Uterus (tissue), 4 donors: Measurements from ENCODE around the gene CCHCR1. TPM values are rescaled to one million over a fixed set of nuclear protein-coding genes. Genes with fewer than 3 reads are reported as not detected.
"Not testable (repeated sequence)": the region's sequence is repeated elsewhere in the genome, so short reads cannot be mapped to it uniquely, and the experiment has no call there.

Source experiments
- DNase-seq, 2 donors: peaks; one replicate each; pipeline ENCODE4 v3.0.0-alpha.2; 2019 to 2020
- H3K27ac ChIP-seq, 2 donors: fragments of 200-600 bp; sonication (generic); 1 replicate in 1 of 2; 2 replicates in 1 of 2; pipeline ENCODE4 v1.5.1; 2016 to 2018
- H3K27me3 ChIP-seq, 2 donors: fragments of 200-600 bp; sonication (generic); one replicate each; pipeline ENCODE4 v1.5.1; 2018 to 2019; ENCODE audit warnings: control low read depth in 1 of 2
- H3K36me3 ChIP-seq, 2 donors: fragments of 200-600 bp; sonication (generic); one replicate each; pipeline ENCODE4 v1.5.1; 2019; ENCODE audit warnings: control low read depth in 1 of 2
- H3K4me1 ChIP-seq, 2 donors: fragments of 200-600 bp; sonication (generic); one replicate each; pipeline ENCODE4 v1.5.1; 2018 to 2019; ENCODE audit warnings: control low read depth in 1 of 2
- H3K4me3 ChIP-seq, 2 donors: fragments of 200-600 bp; sonication (generic); 1 replicate in 1 of 2; 2 replicates in 1 of 2; pipeline ENCODE4 v1.5.1; 2018 to 2019; ENCODE audit warnings: mild to moderate bottlenecking in 1 of 2
- H3K9me3 ChIP-seq, 2 donors: fragments of 200-600 bp; sonication (generic); one replicate each; pipeline ENCODE4 v1.5.1; 2019; ENCODE audit warnings: control low read depth in 1 of 2
- POLR2A ChIP-seq, 2 donors: fragments of 450-650 bp; IDR thresholded peaks; one replicate each; pipeline ENCODE4 v1.6.1; 2016; ENCODE audit warnings: antibody characterized with exemption in 2 of 2, mild to moderate bottlenecking in 1 of 2, moderate library complexity in 1 of 2
- intact Hi-C: fragments of 100-400 bp; cut with DNase I; formaldehyde crosslinking; loops from one replicate; pipeline ENCODE4 v1.15.1; 2023; ENCODE audit warnings: low total_unique reads
- total RNA-seq, 4 donors: library from RNA; depleted of rRNA in 3 of 4; stranded (reverse); fragments of >200 nt in 3 of 4; gene quantifications; one replicate each; pipeline versions ENCODE4 v1.1.0 to v1.2.4, GENCODE V29; 2014 to 2023
- TF ChIP-seq, protein P1 (sequence below), 4 experiments: fragments of 200-600 bp in 2 of 4; fragments of 450-650 bp in 2 of 4; sonication (generic) in 2 of 4; IDR thresholded peaks; one replicate each; pipeline ENCODE4 v1.5.1; 2016 to 2019; ENCODE audit warnings: antibody characterized with exemption in 4 of 4, mild to moderate bottlenecking in 2 of 4, moderate library complexity in 1 of 4
- donor health status: DM: yes; HTN: yes; CAD: no.

Gene CCHCR1
- total RNA-seq, 4 donors from 2014 or later = 0.59 to 28.1 (median 12.5) TPM

DNA sequence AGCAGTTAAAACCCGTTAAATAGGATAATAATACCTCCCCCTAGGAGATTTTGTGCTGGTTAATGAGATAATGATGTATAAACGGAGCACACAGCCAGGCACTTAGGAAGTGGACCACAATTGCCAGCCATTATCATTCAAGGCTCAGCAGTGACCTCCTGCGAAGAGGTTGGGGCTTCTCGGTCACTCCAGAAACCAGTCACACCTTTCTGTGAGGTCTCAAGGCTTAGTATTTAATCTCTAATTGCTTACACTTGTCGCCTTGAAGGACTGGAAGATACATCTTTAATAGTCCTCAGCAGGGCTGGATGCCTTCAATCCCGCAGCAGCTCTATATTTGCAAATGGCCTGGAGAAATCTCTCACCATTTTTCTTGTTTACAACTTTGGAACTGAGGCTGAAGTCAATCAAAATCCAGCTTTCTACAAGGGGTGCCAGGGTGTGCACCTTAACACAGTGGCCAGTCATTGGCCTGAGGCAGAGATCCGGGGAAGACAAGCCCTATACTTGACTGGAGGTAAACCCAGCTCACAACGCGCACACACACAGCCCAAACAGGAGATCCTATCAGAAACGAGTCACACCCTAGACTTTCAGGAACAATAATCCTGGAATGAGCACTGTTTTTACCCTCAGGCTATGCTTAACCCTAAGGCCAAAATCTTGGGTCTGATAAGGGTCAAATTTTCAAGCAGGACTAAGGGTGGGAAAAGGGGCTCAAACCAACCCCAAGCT, 11.7 kb upstream of the CCHCR1 start:
- H3K36me3 ChIP-seq = no peaks in the 10 kb centered on the region
- TF ChIP-seq POLR2A (IDR thresholded peaks at IDR 0.05) = no peak
- intact Hi-C loops = no loop called here
- no peak overlapping the region for H3K27ac ChIP-seq
- no peaks in the 10 kb centered on the region for H3K9me3 ChIP-seq
- no peaks in the 10 kb centered on the region for H3K27me3 ChIP-seq
- no peak overlapping the region for H3K4me3 ChIP-seq
- no peaks in the 10 kb centered on the region for H3K4me1 ChIP-seq
- no peak for DNase-seq

GRCh38 chr6:31168606-31169005, 11.0 kb upstream of the CCHCR1 start:
- intact Hi-C loops = no loop called here
- no peaks in the 10 kb centered on the region for H3K27me3 ChIP-seq
- no peak for DNase-seq

DNA sequence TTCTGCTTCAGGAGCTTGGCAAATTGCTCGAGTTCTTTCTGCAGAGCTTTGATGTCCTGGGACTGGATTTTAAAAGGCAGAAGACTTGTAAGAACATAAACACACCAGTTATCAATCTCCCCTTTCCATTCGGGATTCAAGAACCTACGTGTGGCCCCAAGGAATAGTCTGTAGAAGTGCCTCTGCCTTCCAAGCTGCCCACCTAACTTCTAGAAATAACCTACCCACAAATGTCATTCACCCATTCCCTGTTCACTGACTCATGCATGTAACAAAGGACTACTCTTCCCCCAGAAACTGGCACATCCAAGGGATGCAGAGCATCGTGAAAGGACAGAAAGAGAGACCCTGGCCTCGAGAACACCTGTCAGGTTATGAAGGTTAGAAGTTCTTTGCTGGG, 8.4 kb upstream of the CCHCR1 start:
- TF ChIP-seq, protein P1, sequence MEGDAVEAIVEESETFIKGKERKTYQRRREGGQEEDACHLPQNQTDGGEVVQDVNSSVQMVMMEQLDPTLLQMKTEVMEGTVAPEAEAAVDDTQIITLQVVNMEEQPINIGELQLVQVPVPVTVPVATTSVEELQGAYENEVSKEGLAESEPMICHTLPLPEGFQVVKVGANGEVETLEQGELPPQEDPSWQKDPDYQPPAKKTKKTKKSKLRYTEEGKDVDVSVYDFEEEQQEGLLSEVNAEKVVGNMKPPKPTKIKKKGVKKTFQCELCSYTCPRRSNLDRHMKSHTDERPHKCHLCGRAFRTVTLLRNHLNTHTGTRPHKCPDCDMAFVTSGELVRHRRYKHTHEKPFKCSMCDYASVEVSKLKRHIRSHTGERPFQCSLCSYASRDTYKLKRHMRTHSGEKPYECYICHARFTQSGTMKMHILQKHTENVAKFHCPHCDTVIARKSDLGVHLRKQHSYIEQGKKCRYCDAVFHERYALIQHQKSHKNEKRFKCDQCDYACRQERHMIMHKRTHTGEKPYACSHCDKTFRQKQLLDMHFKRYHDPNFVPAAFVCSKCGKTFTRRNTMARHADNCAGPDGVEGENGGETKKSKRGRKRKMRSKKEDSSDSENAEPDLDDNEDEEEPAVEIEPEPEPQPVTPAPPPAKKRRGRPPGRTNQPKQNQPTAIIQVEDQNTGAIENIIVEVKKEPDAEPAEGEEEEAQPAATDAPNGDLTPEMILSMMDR (IDR thresholded peaks at IDR 0.05) = no peak
- no peak for TF ChIP-seq POLR2A (IDR thresholded peaks at IDR 0.05)
- no peak overlapping the region for H3K27ac ChIP-seq

More at GRCh38 chr6:31168606-31169005, 11.0 kb upstream of the CCHCR1 start:
- H3K27ac ChIP-seq = no peak overlapping the region
- H3K4me3 ChIP-seq = no peak overlapping the region
- no peaks in the 10 kb centered on the region for H3K36me3 ChIP-seq
- no peaks in the 10 kb centered on the region for H3K9me3 ChIP-seq
- TF ChIP-seq, protein P1 (IDR thresholded peaks at IDR 0.05) = no peak
- TF ChIP-seq POLR2A (IDR thresholded peaks at IDR 0.05) = no peak
- no peaks in the 10 kb centered on the region for H3K4me1 ChIP-seq

DNA sequence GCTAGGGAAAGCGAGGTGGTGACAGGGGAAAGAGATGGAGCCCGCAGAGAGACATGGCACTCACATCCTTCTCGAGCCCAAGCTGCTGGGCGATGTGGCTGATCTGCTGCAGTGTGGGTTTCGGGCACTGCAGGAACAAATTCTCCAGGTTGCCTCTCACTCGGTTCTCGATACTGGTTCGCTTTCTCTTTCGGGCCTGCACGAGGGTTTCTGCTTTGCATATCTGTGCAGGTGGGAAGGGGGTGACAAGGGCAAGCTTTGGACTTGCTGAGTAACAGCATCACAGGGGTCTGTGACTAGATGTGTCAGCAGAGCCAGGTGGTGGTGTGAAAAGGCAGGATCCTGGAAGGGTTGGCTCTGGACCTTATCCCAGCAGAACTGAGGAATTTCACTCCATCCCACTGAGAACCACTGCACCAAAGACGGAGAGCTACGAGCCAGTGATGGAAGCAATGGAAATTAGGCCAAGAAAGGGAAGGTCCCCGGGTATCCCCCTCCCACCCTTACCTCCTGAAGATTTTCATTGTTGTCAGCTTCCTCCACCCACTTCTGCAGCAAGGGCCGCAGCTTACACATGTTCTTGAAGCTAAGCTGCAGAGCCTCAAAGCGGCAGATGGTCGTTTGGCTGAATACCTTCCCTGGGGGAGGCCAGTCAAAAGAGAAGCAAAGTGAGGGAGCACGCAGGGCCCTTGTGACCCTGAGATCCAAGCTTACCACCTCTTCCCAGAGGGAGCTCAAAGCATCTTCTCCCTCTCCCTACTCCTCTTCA, 7.6 kb upstream of the CCHCR1 start:
- DNase-seq, H3K27me3 ChIP-seq, H3K27ac ChIP-seq, H3K36me3 ChIP-seq, H3K4me1 ChIP-seq, H3K4me3 ChIP-seq, intact Hi-C loops, H3K9me3 ChIP-seq: not testable (repeated sequence)

More for the DNA sequence above, 8.4 kb upstream of the CCHCR1 start:
- no peak overlapping the region for H3K4me3 ChIP-seq
- H3K36me3 ChIP-seq = no peaks in the 10 kb centered on the region
- H3K27me3 ChIP-seq = no peaks in the 10 kb centered on the region
- no peaks in the 10 kb centered on the region for H3K9me3 ChIP-seq
- intact Hi-C loops = no loop called here
- H3K4me1 ChIP-seq = no peaks in the 10 kb centered on the region
- no peak for DNase-seq

DNA sequence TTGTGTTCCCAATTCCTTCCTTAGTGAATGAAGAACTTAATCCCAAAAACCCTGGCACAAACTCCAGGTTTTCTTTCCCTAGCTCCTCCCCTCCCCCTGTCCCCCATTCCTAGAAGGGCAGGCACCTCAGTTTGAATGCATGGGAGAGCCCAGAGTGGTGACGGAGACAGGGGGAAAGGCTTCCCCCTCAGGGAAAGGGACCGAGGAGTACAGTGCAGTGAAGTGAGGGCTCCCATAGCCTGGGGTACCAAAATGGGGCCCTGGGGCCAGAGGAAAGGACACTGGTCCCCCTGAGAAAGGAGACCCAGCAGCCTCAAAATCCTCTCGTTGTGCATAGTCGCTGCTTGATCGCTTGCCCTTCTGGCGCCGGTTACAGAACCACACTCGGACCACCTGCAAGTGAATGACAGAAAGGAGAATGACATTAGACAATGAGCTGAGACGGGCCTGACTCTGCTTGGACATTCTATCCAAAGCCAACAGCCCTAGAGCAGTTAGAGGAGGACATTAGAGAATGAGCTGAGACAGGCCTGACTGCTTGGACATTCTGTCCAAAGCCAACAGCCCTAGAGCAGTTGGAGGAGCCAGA, 7.0 kb upstream of the CCHCR1 start:
- intact Hi-C loops, DNase-seq, H3K9me3 ChIP-seq, H3K36me3 ChIP-seq, H3K4me1 ChIP-seq, H3K27me3 ChIP-seq, H3K4me3 ChIP-seq, H3K27ac ChIP-seq: not testable (repeated sequence)

GRCh38 chr6:31163922-31164321, 6.3 kb upstream of the CCHCR1 start:
- Histone ChIP-seq H3K4me3 (no peak overlapping the region), H3K27me3 (no peaks in the 10 kb centered on the region), H3K9me3 (no peaks in the 10 kb centered on the region), H3K36me3 (no peaks in the 10 kb centered on the region), H3K27ac (no peak overlapping the region), H3K4me1 (no peaks in the 10 kb centered on the region)
- intact Hi-C loops = no loop called here
- DNase-seq = no peak
- TF ChIP-seq, protein P1 (IDR thresholded peaks at IDR 0.05) = no peak
- no peak for TF ChIP-seq POLR2A (IDR thresholded peaks at IDR 0.05)
